Fibroblast of the conjunctiva (primary cell): ENCODE results near the gene SYNPR.

Experiments
- DNase-seq: peaks from one replicate; pipeline ENCODE4 v3.0.0-alpha.2; 2010; ENCODE audit warnings: low read depth

The SYNPR gene

GRCh38 chr3:63556401-63556800 is 278.3 kb downstream of the SYNPR start:
- no peak for DNase-seq

GRCh38 chr3:63557912-63558311 is 279.8 kb downstream of the SYNPR start:
- DNase-seq = no peak

GRCh38 chr3:63559884-63560283 is 281.8 kb downstream of the SYNPR start:
- DNase-seq = no peak

- DNase-seq = no peak
These were observed 283.8 kb downstream of the SYNPR start for GRCh38 chr3:63561879-63562278.

GRCh38 chr3:63562323-63562722 is 284.2 kb downstream of the SYNPR start:
- no peak for DNase-seq

- no peak for DNase-seq
These were observed 285.5 kb downstream of the SYNPR start for GRCh38 chr3:63563572-63563971.

- DNase-seq = no peak
These were observed 287.1 kb downstream of the SYNPR start for GRCh38 chr3:63565220-63565619.

- DNase-seq = no peak
These were observed 293.6 kb downstream of the SYNPR start for GRCh38 chr3:63571682-63572081.

- DNase-seq = no peak
These were observed 298.7 kb downstream of the SYNPR start for GRCh38 chr3:63576846-63577245.

GRCh38 chr3:63578858-63579257 is 300.8 kb downstream of the SYNPR start:
- no peak for DNase-seq

- no peak for DNase-seq
These were observed 302.0 kb downstream of the SYNPR start for GRCh38 chr3:63580151-63580550.

GRCh38 chr3:63582943-63583500 is 304.9 kb downstream of the SYNPR start:
- DNase-seq = no peak

GRCh38 chr3:63584681-63585080 is 306.6 kb downstream of the SYNPR start:
- no peak for DNase-seq

- no peak for DNase-seq
These were observed 307.8 kb downstream of the SYNPR start for GRCh38 chr3:63585927-63586326.

- no peak for DNase-seq
These were observed 310.8 kb downstream of the SYNPR start for GRCh38 chr3:63588895-63589294.

- no peak for DNase-seq
These were observed 315.7 kb downstream of the SYNPR start for GRCh38 chr3:63593779-63594178.

- DNase-seq = no peak
These were observed 317.1 kb downstream of the SYNPR start for GRCh38 chr3:63595221-63595620.

GRCh38 chr3:63597019-63597418 is 318.9 kb downstream of the SYNPR start:
- no peak for DNase-seq

- DNase-seq = no peak
These were observed 329.6 kb downstream of the SYNPR start for GRCh38 chr3:63607716-63608115.

- no peak for DNase-seq
These were observed 331.3 kb downstream of the SYNPR start for GRCh38 chr3:63609408-63609807.

- no peak for DNase-seq
These were observed 331.7 kb downstream of the SYNPR start for GRCh38 chr3:63609834-63610233.

- DNase-seq = no peak
These were observed 333.3 kb downstream of the SYNPR start for GRCh38 chr3:63611382-63611781.

- no peak for DNase-seq
These were observed 335.5 kb downstream of the SYNPR start for GRCh38 chr3:63613561-63613960.

GRCh38 chr3:63617391-63617790 is 339.3 kb downstream of the SYNPR start:
- DNase-seq = no peak
